Measurements from ENCODE around the gene RNF123.

Gene RNF123

GRCh38 chr3:49750056-49750455, 60.7 kb downstream of the RNF123 start:
- no peak overlapping the region for H3K4me3 ChIP-seq
- no peak overlapping the region for H3K27ac ChIP-seq
- no peak for DNase-seq (ENCODE audit: low spot score)
- no peak for TF ChIP-seq CTCF (IDR thresholded peaks at IDR 0.05)

- TF ChIP-seq CTCF (IDR thresholded peaks at IDR 0.05) = no peak
- no peak for DNase-seq (ENCODE audit: low spot score)
- no peak overlapping the region for H3K27ac ChIP-seq
- H3K4me3 ChIP-seq = no peak overlapping the region
Observed at GRCh38 chr3:49751501-49751900, 62.1 kb downstream of the RNF123 start.

- TF ChIP-seq CTCF (IDR thresholded peaks at IDR 0.05) = no peak
- DNase-seq (ENCODE audit: low spot score) = no peak
- Histone ChIP-seq H3K27ac (no peak overlapping the region), H3K4me3 (no peak overlapping the region)
Observed at GRCh38 chr3:49754536-49754935, 65.2 kb downstream of the RNF123 start.

GRCh38 chr3:49756036-49756435, 66.7 kb downstream of the RNF123 start:
- H3K27ac ChIP-seq = no peak overlapping the region

GRCh38 chr3:49757197-49757596, 67.8 kb downstream of the RNF123 start:
- H3K27ac ChIP-seq = no peak overlapping the region
- TF ChIP-seq CTCF (IDR thresholded peaks at IDR 0.05) = no peak
- no peak overlapping the region for H3K4me3 ChIP-seq
- no peak for DNase-seq (ENCODE audit: low spot score)

More at GRCh38 chr3:49756036-49756435, 66.7 kb downstream of the RNF123 start:
- TF ChIP-seq CTCF (IDR thresholded peaks at IDR 0.05) = no peak
- no peak for DNase-seq (ENCODE audit: low spot score)
- no peak overlapping the region for H3K4me3 ChIP-seq

GRCh38 chr3:49759226-49759625, 69.9 kb downstream of the RNF123 start:
- DNase-seq (ENCODE audit: low spot score) = no peak
- Histone ChIP-seq H3K4me3 (no peak overlapping the region), H3K27ac (no peak overlapping the region)
- no peak for TF ChIP-seq CTCF (IDR thresholded peaks at IDR 0.05)

- TF ChIP-seq CTCF (IDR thresholded peaks at IDR 0.05) = no peak
- Histone ChIP-seq H3K4me3 (no peak overlapping the region), H3K27ac (no peak overlapping the region)
- DNase-seq (ENCODE audit: low spot score) = no peak
Observed at GRCh38 chr3:49761661-49762060, 72.3 kb downstream of the RNF123 start.

Measured in coronary artery (tissue), 2 donors.